ENCODE measurements around the gene ZNF335.

Gene ZNF335

GRCh38 chr20:45971675-45972499, at the start of gene ZNF335:
Gene ZNF335 (minus strand): TSS chr20:45972203. CDS start chr20:45971410, 793 bp downstream.
- peak; percentile 85 to 91 for DNase-seq (ENCODE audit: low read depth in 2 of 2, low spot score in 1 of 2)

GRCh38 chr20:46020555-46020954, 48.6 kb upstream of the ZNF335 start:
- DNase-seq (ENCODE audit: low read depth in 2 of 2, low spot score in 1 of 2) = no peak

- no peak for DNase-seq (ENCODE audit: low read depth in 2 of 2, low spot score in 1 of 2)
These were observed 46.6 kb upstream of the ZNF335 start for GRCh38 chr20:46018611-46019010.

- no peak for DNase-seq (ENCODE audit: low read depth in 2 of 2, low spot score in 1 of 2)
These were observed 46.1 kb upstream of the ZNF335 start for GRCh38 chr20:46018112-46018511.

GRCh38 chr20:46017272-46017671, 45.3 kb upstream of the ZNF335 start:
- DNase-seq (ENCODE audit: low read depth in 2 of 2, low spot score in 1 of 2) = no peak

GRCh38 chr20:46014517-46015396, 42.8 kb upstream of the ZNF335 start:
- no peak for DNase-seq (ENCODE audit: low read depth in 2 of 2, low spot score in 1 of 2)

GRCh38 chr20:46013829-46014516, 42.0 kb upstream of the ZNF335 start:
- DNase-seq (ENCODE audit: low read depth in 2 of 2, low spot score in 1 of 2) = peak; percentile 30 to 48

GRCh38 chr20:46013322-46013828, 41.4 kb upstream of the ZNF335 start:
- DNase-seq (ENCODE audit: low read depth in 2 of 2, low spot score in 1 of 2) = no peak

GRCh38 chr20:46012921-46013320, 40.9 kb upstream of the ZNF335 start:
- DNase-seq (ENCODE audit: low read depth in 2 of 2, low spot score in 1 of 2) = no peak

GRCh38 chr20:46011631-46012482, 39.9 kb upstream of the ZNF335 start:
- DNase-seq (ENCODE audit: low read depth in 2 of 2, low spot score in 1 of 2) = no peak

GRCh38 chr20:46010491-46011391, 38.7 kb upstream of the ZNF335 start:
- DNase-seq (ENCODE audit: low read depth in 2 of 2, low spot score in 1 of 2) = no peak

- no peak for DNase-seq (ENCODE audit: low read depth in 2 of 2, low spot score in 1 of 2)
These were observed 37.8 kb upstream of the ZNF335 start for GRCh38 chr20:46009816-46010215.

GRCh38 chr20:46007671-46008070, 35.7 kb upstream of the ZNF335 start:
- DNase-seq (ENCODE audit: low read depth in 2 of 2, low spot score in 1 of 2) = no peak

- no peak for DNase-seq (ENCODE audit: low read depth in 2 of 2, low spot score in 1 of 2)
These were observed 35.0 kb upstream of the ZNF335 start for GRCh38 chr20:46006964-46007363.

GRCh38 chr20:46006022-46006705, 34.2 kb upstream of the ZNF335 start:
- DNase-seq (ENCODE audit: low read depth in 2 of 2, low spot score in 1 of 2) = no peak

- DNase-seq (ENCODE audit: low read depth in 2 of 2, low spot score in 1 of 2) = no peak
These were observed 33.0 kb upstream of the ZNF335 start for GRCh38 chr20:46004889-46005473.

GRCh38 chr20:46004187-46004586, 32.2 kb upstream of the ZNF335 start:
- DNase-seq (ENCODE audit: low read depth in 2 of 2, low spot score in 1 of 2) = no peak

GRCh38 chr20:46002008-46002407, 30.0 kb upstream of the ZNF335 start:
- DNase-seq (ENCODE audit: low read depth in 2 of 2, low spot score in 1 of 2) = no peak

All from stimulated activated CD8-positive, alpha-beta memory T cell treated with anti-CD3 and anti-CD28 coated beads, Interleukin-4, amount 100 ng/mL, for 4 hours (primary cell).